HepG2 (cell line): ENCODE results near the gene SNRNP48. TPM values are rescaled to one million over a fixed set of nuclear protein-coding genes. Genes with fewer than 3 reads are reported as not detected.

Experiments used
- ATF1 ChIP-seq: IDR thresholded peaks from 2 replicates; pipeline ENCODE4 v1.6.1; 2016; ENCODE audit warnings: mild to moderate bottlenecking, control low read depth
- CBX5 ChIP-seq: sonication (generic); formaldehyde crosslinking; IDR thresholded peaks from 2 replicates; pipeline ENCODE4 v1.4.0; 2020; ENCODE audit warnings: missing genetic modification reagents, borderline replicate concordance
- EZH2 ChIP-seq: conservative IDR thresholded peaks from 2 replicates; pipeline ENCODE4 v1.6.1; 2012; ENCODE audit warnings: mild to moderate bottlenecking, low read depth, low read length, moderate library complexity
- GTF3A ChIP-seq: sonication (generic); formaldehyde crosslinking; conservative IDR thresholded peaks from 2 replicates; pipeline ENCODE4 v1.4.0; 2020; ENCODE audit warnings: mild to moderate bottlenecking, missing genetic modification reagents
- KLF9 ChIP-seq: IDR thresholded peaks from 2 replicates; pipeline ENCODE4 v1.6.1; 2016; ENCODE audit warnings: low read depth
- PRMT3 ChIP-seq: sonication (generic); formaldehyde crosslinking; IDR thresholded peaks from 2 replicates; pipeline ENCODE4 v1.8.1; 2022; ENCODE audit warnings: low read depth, mild to moderate bottlenecking, moderate library complexity, missing genetic modification reagents, borderline replicate concordance
- SOX13 ChIP-seq, 3 experiments: fragments of 450-650 bp in 1 of 3; sonication (generic) in 1 of 3; formaldehyde crosslinking in 1 of 3; IDR thresholded peaks in 2 of 3; conservative IDR thresholded peaks in 1 of 3; 2 replicates each; pipeline versions ENCODE4 v1.5.0 to v1.6.1; 2016 to 2020; ENCODE audit warnings: antibody characterized with exemption in 1 of 3, mild to moderate bottlenecking in 1 of 3, missing compliant biosample characterization in 1 of 3, missing genetic modification reagents in 1 of 3, moderate library complexity in 1 of 3
- SRSF4 ChIP-seq: fragments of 200-400 bp; formaldehyde crosslinking; IDR thresholded peaks from one replicate; pipeline ENCODE4 v1.6.1; 2018; ENCODE audit warnings: mild to moderate bottlenecking, low read depth, low read length, moderate library complexity; ENCODE audit not compliant: poor library complexity, severe bottlenecking
- SRSF9 ChIP-seq: fragments of 200-400 bp; formaldehyde crosslinking; IDR thresholded peaks from 2 replicates; pipeline ENCODE4 v1.6.1; 2018; ENCODE audit warnings: borderline replicate concordance, mild to moderate bottlenecking, low read depth, low read length; ENCODE audit not compliant: insufficient read depth, poor library complexity, severe bottlenecking
- TEAD3 ChIP-seq: optimal IDR thresholded peaks from 2 replicates; pipeline ENCODE3; 2016; ENCODE audit warnings: borderline replicate concordance
- XBP1 ChIP-seq: sonication (generic); formaldehyde crosslinking; IDR thresholded peaks from 2 replicates; pipeline ENCODE4 v1.5.0; 2020; ENCODE audit warnings: missing genetic modification reagents
- ZBTB38 ChIP-seq: sonication (generic); formaldehyde crosslinking; IDR thresholded peaks from 2 replicates; pipeline ENCODE4 v1.5.1; 2020; ENCODE audit warnings: mild to moderate bottlenecking, missing genetic modification reagents
- ZNF138 ChIP-seq: sonication (generic); formaldehyde crosslinking; IDR thresholded peaks from 2 replicates; pipeline ENCODE4 v1.5.0; 2020; ENCODE audit warnings: mild to moderate bottlenecking, low read depth, missing genetic modification reagents
- ZNF143 ChIP-seq: sonication (generic); formaldehyde crosslinking; IDR thresholded peaks from 2 replicates; pipeline ENCODE4 v1.4.0; 2020; ENCODE audit warnings: missing genetic modification reagents
- ZNF225 ChIP-seq: sonication (generic); formaldehyde crosslinking; IDR thresholded peaks from 2 replicates; pipeline ENCODE4 v1.4.0; 2020; ENCODE audit warnings: mild to moderate bottlenecking, missing genetic modification reagents
- ZNF367 ChIP-seq: sonication (generic); formaldehyde crosslinking; IDR thresholded peaks from 2 replicates; pipeline ENCODE4 v1.4.0; 2020; ENCODE audit warnings: missing genetic modification reagents, borderline replicate concordance
- polyA plus RNA-seq, 8 experiments: library from polyadenylated mRNA; depleted of rRNA in 3 of 8; stranded (reverse) in 7 of 8; unstranded in 1 of 8; fragments of >200 nt; fragmentation: Illumina TruSeq in 4 of 8; extraction: Trizol in 4 of 8; gene quantifications; 2 replicates each; pipeline versions ENCODE4 v1.2.1 to v1.2.3, GENCODE V29; 2011 to 2016; ENCODE audit warnings: low read depth in 4 of 8, missing spikeins in 1 of 8, mixed read lengths in 1 of 8; ENCODE audit not compliant: insufficient read depth in 1 of 8
- total RNA-seq, 5 experiments: library from RNA; depleted of rRNA; stranded (reverse); fragments of >200 nt; fragmentation: Illumina TruSeq; extraction: Trizol; gene quantifications; 2 replicates each; pipeline ENCODE4 v1.2.3, GENCODE V29; 2016; ENCODE audit warnings: low read depth in 1 of 5
- TF ChIP-seq, protein P1 (sequence below): IDR thresholded peaks from 2 replicates; pipeline ENCODE4 v1.6.1; 2016
- TF ChIP-seq, protein P2 (sequence below): sonication (generic); formaldehyde crosslinking; IDR thresholded peaks from 2 replicates; pipeline ENCODE4 v1.5.1; 2020; ENCODE audit warnings: missing genetic modification reagents, mild to moderate bottlenecking, borderline replicate concordance
- TF ChIP-seq, protein P3 (sequence below): sonication (generic); formaldehyde crosslinking; IDR thresholded peaks from 2 replicates; pipeline ENCODE4 v1.4.0; 2020; ENCODE audit warnings: missing genetic modification reagents, mild to moderate bottlenecking, borderline replicate concordance
- TF ChIP-seq, protein P4 (sequence below): sonication (generic); formaldehyde crosslinking; conservative IDR thresholded peaks from 2 replicates; pipeline ENCODE4 v1.5.0; 2020; ENCODE audit warnings: missing genetic modification reagents
- TF ChIP-seq, protein P5 (sequence below): sonication (generic); formaldehyde crosslinking; IDR thresholded peaks from 2 replicates; pipeline ENCODE4 v1.4.0; 2020; ENCODE audit warnings: missing genetic modification reagents

The SNRNP48 gene
- total and polyA plus RNA-seq, 2 of the 13 experiments (the other 11 are each of a cell fraction or from before 2014, with no cell fraction given) = 17.5 to 47.5 TPM

DNA sequence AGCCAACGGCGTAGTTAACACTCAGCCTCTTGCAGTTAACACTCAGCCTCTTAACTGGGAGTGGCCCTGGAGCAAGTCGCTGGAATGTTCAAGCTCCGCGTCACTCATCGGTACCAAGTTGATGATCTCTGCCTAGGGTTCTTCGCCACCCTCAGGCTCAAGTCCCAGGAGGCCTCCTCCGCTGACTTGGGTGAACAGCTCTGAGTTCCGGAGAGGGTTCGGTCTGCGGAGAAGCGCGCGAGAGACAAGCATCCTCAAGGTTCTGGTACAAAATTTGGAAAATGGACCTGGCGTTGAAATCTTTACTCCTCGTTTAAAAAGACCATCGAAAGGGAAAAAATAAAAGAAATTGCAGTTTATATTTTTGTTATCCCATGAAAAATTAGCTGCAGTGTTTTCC lies 49.4 kb upstream of the SNRNP48 start (continued):
- TF ChIP-seq, protein P1, sequence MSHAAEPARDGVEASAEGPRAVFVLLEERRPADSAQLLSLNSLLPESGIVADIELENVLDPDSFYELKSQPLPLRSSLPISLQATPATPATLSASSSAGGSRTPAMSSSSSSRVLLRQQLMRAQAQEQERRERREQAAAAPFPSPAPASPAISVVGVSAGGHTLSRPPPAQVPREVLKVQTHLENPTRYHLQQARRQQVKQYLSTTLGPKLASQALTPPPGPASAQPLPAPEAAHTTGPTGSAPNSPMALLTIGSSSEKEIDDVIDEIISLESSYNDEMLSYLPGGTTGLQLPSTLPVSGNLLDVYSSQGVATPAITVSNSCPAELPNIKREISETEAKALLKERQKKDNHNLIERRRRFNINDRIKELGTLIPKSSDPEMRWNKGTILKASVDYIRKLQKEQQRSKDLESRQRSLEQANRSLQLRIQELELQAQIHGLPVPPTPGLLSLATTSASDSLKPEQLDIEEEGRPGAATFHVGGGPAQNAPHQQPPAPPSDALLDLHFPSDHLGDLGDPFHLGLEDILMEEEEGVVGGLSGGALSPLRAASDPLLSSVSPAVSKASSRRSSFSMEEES (CRISPR knock-in tag) = no peak
- TF ChIP-seq XBP1 (no peak), EZH2 (no peak), GTF3A (CRISPR knock-in tag) (no peak), TEAD3 (CRISPR knock-in tag) (peak; percentile 24), ZBTB38 (CRISPR knock-in tag) (peak; percentile 99), ZNF138 (CRISPR knock-in tag) (no peak), CBX5 (CRISPR knock-in tag) (peak; percentile 25; the same call in 1 of the 2 replicates), SOX13 (IDR thresholded peaks at IDR 0.05) (no peak), SOX13 (CRISPR knock-in tag; conservative IDR thresholded peaks at IDR 0.05 in 1 of 2, IDR thresholded peaks at IDR 0.05 in 1 of 2) (no peak), ZNF143 (no peak), KLF9 (no peak), SRSF4 (no peak), ZNF367 (CRISPR knock-in tag) (no peak), PRMT3 (CRISPR knock-in tag) (peak; percentile 0; the same call in 1 of the 2 replicates), ATF1 (CRISPR knock-in tag) (0 out of 2 replicates have a peak, but pooled peaks have one; percentile 21), SRSF9 (no peak), ZNF225 (no peak)
- TF ChIP-seq, protein P2, sequence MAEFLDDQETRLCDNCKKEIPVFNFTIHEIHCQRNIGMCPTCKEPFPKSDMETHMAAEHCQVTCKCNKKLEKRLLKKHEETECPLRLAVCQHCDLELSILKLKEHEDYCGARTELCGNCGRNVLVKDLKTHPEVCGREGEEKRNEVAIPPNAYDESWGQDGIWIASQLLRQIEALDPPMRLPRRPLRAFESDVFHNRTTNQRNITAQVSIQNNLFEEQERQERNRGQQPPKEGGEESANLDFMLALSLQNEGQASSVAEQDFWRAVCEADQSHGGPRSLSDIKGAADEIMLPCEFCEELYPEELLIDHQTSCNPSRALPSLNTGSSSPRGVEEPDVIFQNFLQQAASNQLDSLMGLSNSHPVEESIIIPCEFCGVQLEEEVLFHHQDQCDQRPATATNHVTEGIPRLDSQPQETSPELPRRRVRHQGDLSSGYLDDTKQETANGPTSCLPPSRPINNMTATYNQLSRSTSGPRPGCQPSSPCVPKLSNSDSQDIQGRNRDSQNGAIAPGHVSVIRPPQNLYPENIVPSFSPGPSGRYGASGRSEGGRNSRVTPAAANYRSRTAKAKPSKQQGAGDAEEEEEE (CRISPR knock-in tag) = peak; percentile 68; the same call in 1 of the 2 replicates
- TF ChIP-seq, protein P3, sequence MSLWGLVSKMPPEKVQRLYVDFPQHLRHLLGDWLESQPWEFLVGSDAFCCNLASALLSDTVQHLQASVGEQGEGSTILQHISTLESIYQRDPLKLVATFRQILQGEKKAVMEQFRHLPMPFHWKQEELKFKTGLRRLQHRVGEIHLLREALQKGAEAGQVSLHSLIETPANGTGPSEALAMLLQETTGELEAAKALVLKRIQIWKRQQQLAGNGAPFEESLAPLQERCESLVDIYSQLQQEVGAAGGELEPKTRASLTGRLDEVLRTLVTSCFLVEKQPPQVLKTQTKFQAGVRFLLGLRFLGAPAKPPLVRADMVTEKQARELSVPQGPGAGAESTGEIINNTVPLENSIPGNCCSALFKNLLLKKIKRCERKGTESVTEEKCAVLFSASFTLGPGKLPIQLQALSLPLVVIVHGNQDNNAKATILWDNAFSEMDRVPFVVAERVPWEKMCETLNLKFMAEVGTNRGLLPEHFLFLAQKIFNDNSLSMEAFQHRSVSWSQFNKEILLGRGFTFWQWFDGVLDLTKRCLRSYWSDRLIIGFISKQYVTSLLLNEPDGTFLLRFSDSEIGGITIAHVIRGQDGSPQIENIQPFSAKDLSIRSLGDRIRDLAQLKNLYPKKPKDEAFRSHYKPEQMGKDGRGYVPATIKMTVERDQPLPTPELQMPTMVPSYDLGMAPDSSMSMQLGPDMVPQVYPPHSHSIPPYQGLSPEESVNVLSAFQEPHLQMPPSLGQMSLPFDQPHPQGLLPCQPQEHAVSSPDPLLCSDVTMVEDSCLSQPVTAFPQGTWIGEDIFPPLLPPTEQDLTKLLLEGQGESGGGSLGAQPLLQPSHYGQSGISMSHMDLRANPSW (CRISPR knock-in tag) = 0 out of 2 replicates have a peak, but pooled peaks have one; percentile 17
- TF ChIP-seq, protein P4, sequence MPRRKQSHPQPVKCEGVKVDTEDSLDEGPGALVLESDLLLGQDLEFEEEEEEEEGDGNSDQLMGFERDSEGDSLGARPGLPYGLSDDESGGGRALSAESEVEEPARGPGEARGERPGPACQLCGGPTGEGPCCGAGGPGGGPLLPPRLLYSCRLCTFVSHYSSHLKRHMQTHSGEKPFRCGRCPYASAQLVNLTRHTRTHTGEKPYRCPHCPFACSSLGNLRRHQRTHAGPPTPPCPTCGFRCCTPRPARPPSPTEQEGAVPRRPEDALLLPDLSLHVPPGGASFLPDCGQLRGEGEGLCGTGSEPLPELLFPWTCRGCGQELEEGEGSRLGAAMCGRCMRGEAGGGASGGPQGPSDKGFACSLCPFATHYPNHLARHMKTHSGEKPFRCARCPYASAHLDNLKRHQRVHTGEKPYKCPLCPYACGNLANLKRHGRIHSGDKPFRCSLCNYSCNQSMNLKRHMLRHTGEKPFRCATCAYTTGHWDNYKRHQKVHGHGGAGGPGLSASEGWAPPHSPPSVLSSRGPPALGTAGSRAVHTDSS (CRISPR knock-in tag) = no peak
- TF ChIP-seq, protein P5, sequence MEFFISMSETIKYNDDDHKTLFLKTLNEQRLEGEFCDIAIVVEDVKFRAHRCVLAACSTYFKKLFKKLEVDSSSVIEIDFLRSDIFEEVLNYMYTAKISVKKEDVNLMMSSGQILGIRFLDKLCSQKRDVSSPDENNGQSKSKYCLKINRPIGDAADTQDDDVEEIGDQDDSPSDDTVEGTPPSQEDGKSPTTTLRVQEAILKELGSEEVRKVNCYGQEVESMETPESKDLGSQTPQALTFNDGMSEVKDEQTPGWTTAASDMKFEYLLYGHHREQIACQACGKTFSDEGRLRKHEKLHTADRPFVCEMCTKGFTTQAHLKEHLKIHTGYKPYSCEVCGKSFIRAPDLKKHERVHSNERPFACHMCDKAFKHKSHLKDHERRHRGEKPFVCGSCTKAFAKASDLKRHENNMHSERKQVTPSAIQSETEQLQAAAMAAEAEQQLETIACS (CRISPR knock-in tag) = no peak
